GM10266 (cell line): Measurements from ENCODE around the gene SMPD3.

Experiments
- DNase-seq: peaks from one replicate; pipeline ENCODE4 v3.0.0; 2012; ENCODE audit errors: extremely low spot score
- TF ChIP-seq, protein P1 (sequence below): IDR thresholded peaks from 2 replicates; pipeline ENCODE4 v1.5.1; 2012; ENCODE audit warnings: mild to moderate bottlenecking, low read depth; ENCODE audit not compliant: control insufficient read depth, insufficient read depth; ENCODE audit errors: missing control alignments

Gene SMPD3

GRCh38 chr16:68458551-68458950, 10.2 kb upstream of the SMPD3 start:
- TF ChIP-seq, protein P1, sequence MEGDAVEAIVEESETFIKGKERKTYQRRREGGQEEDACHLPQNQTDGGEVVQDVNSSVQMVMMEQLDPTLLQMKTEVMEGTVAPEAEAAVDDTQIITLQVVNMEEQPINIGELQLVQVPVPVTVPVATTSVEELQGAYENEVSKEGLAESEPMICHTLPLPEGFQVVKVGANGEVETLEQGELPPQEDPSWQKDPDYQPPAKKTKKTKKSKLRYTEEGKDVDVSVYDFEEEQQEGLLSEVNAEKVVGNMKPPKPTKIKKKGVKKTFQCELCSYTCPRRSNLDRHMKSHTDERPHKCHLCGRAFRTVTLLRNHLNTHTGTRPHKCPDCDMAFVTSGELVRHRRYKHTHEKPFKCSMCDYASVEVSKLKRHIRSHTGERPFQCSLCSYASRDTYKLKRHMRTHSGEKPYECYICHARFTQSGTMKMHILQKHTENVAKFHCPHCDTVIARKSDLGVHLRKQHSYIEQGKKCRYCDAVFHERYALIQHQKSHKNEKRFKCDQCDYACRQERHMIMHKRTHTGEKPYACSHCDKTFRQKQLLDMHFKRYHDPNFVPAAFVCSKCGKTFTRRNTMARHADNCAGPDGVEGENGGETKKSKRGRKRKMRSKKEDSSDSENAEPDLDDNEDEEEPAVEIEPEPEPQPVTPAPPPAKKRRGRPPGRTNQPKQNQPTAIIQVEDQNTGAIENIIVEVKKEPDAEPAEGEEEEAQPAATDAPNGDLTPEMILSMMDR: no peak
- no peak for DNase-seq

DNA sequence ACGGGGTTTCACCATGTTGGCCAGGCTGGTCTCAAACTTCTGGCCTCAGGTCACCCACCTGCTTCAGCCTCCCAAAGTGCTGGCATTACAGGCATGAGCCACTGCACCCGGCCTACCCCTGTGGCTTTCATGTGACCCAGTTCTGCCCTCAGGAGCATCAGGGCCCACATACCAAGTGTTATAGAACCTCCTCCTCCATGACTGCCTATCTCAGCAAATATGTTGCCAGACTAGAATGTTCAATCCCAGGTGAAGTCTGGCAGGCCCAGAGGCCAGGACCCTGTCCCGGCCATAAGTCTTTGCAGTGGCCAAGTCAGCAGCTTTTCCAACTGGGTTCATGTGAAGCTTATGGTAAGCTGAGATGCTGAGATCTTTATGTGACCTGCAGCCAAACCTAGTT, 9.8 kb upstream of the SMPD3 start:
- TF ChIP-seq, protein P1: no peak
- DNase-seq: no peak

DNA sequence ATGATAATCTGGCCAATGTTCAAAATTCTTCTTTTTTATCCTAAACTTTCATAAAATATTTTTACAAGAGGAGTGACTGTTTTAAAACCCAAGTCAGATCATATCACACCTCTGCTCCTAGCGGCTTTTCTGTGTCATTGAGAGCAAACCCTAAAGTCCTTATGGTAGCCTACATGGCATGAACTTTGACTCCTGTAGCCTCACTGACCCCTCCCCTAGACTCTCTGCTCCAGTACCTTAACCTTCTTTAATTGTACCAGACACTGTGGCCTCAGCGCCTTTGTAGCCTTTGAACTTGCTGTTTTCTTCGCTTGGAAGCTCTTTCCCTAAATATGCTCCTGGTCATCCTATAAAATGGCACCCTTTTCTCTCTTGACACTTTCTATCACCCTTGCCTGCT, 7.3 kb upstream of the SMPD3 start:
- TF ChIP-seq, protein P1: no peak

DNA sequence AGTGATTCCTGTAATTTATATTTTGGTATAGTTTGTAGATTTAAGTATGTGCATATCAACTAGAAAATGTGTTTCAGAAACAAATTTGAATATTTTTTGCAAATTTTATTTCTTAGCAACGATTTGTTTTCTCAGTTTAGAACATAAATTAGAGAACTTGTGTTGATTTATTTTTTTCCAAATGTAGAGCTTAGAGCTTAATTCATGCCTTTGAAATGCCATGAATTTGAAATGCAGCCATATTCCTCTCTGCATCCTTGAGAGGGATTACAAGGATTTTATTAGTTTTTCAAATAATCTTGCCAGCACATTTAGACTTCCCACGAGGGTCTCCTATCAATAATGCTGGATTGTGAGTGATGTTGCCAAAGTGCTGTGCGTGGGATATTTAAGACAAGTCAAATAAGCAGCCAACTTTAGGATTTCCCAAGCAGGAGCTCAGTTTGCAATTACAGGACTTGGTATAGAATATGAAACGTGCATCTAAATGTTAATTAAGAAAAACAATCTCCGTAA, 6.7 kb upstream of the SMPD3 start:
- no peak for DNase-seq
- TF ChIP-seq, protein P1: no peak

More for the DNA sequence above, 7.3 kb upstream of the SMPD3 start:
- DNase-seq: no peak

DNA sequence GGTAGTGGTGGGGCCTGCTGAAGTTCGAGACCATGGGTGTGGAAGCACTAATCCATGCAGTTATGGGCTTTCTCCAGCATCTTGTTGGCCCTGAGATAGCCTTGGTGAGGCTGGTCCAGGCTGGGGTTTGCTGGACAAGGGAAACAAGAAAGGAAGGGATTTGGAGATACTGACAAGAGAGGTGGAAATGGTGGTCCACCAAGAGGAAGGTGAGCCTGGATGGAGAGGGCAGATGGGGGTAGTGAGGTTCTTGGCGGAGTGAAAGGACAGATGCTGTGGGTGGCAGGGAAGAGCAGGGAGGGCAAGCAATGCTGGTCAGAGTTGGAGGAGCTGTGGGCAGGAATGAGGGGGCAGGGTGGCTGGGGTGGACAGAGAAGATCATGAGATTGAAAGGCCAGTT, 5.5 kb upstream of the SMPD3 start:
- TF ChIP-seq, protein P1: no peak
- DNase-seq: no peak

DNA sequence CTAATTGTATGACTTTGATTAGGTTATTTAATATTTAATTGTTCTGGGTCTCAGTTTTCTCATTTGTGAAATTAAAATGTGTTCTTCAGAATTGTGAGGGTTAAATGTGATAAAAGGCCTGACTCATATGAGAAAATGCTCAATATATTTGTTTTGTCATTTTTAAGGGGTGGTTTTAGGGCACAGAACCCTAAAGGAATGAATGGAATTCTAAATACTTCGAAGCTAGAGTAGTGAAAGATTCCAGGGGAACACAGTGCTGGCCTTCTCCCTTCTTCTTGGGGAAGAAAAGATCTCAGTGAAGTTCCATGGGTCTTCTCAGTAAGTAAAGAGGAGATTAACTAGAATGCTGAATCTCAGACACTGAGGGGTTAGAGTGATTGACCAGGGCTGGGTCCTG, 3.9 kb upstream of the SMPD3 start:
- TF ChIP-seq, protein P1: no peak
- DNase-seq: no peak

GRCh38 chr16:68451676-68452075, 3.4 kb upstream of the SMPD3 start:
- no peak for DNase-seq

More at GRCh38 chr16:68451676-68452075, 3.4 kb upstream of the SMPD3 start:
- TF ChIP-seq, protein P1: no peak
